ENCODE measurements around the gene CROCC.
A peak's percentile ranks its signal among the peaks of the same experiment; 100 is the strongest.

The CROCC gene

DNA sequence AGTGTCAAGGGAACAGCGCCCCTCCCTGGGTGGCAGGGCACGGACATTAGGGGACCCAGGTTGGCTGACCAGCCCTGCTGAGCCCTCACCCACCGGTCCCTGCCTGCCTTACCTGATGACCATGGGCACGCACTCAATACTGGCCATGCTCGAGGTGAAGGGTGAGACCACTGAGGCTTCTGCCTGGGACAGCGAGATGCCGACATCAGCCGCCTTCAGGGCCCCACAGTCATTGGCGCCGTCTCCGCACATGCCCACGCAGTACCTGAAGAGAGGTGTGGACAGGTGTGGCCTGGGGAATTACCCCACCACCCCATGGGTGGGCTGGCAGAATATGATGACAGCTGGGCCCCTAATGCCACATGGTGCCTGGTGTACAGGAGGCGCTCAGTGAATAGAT, 66.5 kb downstream of the CROCC start:
- no peak for DNase-seq

GRCh38 chr1:16989676-16990391, 68.1 kb downstream of the CROCC start:
- DNase-seq, result no peak

- no peak for DNase-seq
Measured at GRCh38 chr1:16991571-16991970, 69.8 kb downstream of the CROCC start.

GRCh38 chr1:16992102-16992501, 70.4 kb downstream of the CROCC start:
- no peak for DNase-seq

DNA sequence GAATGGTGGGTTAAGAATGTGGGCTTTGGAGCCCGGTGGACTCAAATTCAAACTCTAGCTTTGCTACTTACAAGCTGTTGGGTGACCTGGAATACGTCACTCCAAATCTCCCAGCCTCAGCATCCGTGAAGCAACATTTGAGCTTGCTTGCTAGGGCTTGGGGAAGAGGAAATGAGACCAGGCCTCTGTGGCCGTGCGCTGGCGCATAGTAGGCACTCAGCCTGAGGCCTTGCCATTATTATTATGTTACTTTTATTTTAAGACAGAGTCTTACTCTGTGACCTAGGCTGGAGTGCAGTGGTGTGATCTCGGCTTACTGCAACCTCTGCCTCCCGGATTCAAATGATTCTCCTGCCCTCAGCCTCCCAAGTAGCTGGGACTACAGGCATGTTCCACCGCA, 70.9 kb downstream of the CROCC start:
- DNase-seq, result no peak

GRCh38 chr1:16993521-16994038, 71.8 kb downstream of the CROCC start:
- no peak for DNase-seq

DNA sequence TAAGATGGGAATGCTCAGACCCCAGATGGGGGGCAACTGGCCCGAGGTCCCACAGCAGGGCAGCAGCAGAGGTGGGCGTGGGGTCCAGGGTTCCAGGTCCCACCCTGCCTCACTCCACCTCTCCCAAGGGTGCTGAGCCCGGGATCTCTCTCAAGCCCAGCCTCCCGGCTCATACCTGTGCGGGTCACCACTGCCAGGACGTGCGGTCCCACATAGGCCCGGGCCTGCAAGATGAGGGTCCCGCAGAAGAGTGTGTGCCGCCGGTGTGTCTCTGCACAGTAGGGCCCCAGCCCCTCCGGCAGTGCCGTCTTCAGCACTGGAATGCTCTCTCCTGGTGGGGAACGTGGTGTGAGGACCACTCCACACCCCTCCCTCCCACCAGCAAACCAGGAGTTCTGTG, 75.1 kb downstream of the CROCC start:
- DNase-seq, result no peak

DNA sequence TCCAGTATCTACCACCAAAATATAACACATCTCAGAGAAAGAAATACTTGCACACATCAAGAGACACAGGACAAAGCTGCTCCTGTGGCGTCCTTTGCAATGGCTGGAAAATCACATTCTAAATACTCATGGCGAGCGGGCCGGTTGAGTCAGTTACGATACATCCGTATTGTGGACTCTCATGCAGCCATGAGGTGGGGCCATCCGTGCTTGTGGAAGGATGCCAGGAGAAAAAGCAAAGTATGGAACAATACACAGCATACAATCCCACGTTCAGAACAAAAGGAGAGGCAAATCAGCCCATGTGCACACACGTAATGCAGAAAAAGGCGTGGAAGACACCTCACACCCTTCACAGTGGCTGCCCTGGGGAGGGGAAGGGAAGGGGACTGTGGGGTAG, 76.9 kb downstream of the CROCC start:
- no peak for DNase-seq

DNA sequence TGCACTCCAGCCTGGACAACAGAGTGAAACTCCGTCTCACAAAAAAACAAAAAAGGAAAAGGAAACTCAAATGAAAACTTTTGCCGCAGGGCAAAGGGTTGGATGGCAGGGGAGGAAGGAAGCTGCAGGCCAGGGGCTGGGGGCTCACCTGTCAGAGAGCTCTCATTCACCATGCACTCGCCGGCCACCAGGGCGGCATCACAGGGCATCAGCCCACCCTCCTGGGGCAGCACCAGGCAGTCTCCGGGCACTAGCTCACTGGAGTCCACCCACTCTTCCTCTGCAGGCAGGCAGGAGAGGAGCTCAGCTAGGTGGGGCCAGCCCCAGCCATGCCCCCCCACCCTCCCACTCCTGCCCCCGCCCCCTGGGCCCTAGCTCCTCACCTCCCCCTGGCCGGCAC, 78.1 kb downstream of the CROCC start:
- DNase-seq, result no peak

DNA sequence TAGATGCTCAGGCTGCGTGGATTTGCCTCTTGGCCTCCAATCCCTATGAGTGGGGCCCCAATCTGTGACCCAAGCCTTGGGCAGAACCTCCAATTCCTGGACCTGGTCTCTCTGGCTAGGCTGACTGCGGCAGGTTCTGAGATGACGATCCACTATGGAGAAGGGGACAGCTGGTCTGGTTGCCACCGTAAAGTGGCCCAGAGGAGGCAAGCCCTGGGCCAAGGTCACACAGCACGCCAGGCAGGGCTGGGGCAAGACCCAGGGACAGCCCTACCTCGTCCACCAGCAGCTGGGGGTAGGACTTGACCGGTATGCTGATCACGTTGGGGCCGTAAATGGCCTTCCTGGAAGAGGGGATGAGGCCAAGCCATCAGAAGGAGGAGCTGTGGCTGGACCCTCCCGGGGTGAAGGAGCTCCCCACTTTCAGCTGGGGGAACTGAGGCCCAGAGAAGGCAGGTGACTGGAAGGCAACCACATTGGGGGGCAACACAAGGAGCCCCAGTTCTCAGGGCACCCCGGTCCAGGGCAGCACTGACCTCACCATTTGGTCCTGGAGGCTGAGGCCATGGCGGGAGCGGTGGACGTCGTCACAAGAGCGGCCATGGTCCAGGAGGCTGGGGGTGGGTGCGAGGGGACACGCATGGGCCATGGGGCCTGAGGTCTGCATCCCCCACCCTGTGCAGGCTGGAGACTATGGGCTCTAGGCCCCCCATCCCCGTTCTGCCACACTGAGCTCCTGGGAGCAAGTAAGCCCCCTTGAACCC, 80.2 kb downstream of the CROCC start:
- DNase-seq, result no peak

- no peak for DNase-seq
Measured at GRCh38 chr1:17002524-17002902, 80.8 kb downstream of the CROCC start.

GRCh38 chr1:17004466-17005364, 83.0 kb downstream of the CROCC start:
- DNase-seq, result no peak

GRCh38 chr1:17005365-17005740, 83.6 kb downstream of the CROCC start:
- no peak for DNase-seq

DNA sequence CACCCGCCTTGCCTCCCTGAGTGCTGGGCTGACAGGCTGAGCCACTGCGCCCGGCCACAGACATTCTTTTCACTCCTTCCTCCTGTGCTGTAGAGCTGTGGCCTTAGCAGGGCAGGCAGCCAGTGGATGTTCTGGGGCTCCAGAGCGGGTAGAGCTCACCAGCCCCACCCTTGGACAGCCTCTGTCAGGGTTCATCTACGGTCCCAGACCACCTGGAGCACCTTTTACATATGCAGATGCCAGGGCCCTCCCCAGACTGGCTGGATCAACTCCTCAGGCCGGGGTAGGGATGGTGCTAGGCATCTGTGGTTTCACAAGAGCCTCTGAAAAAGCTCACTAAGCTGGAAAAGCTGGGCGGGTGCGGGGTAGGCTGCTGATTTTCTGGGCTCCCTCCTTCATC, 85.4 kb downstream of the CROCC start:
- DNase-seq, result no peak

- DNase-seq, result no peak
Measured at GRCh38 chr1:17008208-17008855, 86.6 kb downstream of the CROCC start.

DNA sequence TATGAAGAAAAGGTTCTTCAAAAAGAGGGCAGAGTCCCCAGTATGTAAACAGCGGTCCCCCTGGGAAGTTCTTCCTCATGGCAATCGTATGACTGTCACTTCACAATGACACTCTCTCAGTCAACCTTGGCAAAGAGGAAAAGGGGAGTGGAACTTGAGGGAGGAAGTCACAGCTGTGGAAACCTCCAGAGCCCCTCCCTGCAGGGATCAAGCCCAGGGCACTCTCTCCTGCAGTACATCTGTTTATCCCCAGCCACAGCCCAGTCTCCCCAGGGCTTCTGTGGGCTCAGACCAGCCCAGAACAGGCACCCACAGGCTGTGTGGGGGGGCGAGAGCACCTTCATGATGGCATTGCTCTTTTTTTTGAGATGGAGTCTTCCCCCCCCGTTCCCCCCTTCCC, 88.0 kb downstream of the CROCC start:
- DNase-seq, result no peak

GRCh38 chr1:17011092-17011438, 89.3 kb downstream of the CROCC start:
- DNase-seq, result no peak

DNA sequence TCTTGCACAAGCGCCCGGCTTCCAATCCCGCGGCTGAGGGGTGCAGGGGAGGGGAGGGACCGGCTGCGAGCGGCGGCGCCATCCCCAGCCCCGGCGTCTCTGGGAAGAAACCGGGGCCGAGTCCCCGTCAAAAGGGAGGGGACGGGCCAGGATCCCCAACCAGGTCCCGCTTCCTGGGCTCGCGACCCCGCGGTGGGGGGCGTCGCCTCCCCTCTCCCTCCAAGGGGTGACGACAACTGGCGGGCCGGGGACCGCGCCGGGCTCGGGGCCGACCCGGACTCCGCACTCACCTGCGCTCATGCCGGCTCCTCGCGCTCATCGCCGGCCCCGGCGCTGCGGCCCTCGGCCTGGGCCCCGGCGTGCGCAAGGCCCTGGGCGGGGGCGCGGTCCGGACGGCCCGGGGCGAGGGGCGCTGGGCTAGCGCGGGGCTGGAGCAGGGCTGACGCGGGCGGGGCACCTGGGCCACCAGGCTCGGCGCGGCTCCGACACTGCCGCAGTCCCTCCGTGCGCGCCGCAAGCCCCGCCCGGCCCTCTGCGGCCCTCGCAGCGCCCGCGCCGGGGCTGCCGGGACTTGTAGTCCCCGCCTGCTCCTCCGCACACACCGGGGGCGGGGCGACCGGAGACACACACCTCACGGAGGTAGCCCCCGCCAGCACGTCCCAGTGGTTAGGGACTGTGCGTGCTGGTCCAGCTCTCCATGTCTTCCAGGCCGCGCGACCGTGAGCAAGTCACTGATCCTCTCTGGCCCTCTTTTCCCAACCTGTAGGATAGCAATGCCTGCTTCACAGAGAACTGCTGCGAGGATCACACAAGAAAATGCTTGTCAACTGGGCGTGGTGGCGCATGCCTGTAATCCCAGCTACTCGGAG, 89.9 kb downstream of the CROCC start, which contains the start of gene ATP13A2:
TSS of gene ATP13A2 (minus strand) at position 490 of the 869 bp plus-strand sequence. CDS start at position 300, 190 bp downstream.
- DNase-seq, result no peak

- DNase-seq, result no peak
Measured at GRCh38 chr1:17012775-17013490, 91.2 kb downstream of the CROCC start.

DNA sequence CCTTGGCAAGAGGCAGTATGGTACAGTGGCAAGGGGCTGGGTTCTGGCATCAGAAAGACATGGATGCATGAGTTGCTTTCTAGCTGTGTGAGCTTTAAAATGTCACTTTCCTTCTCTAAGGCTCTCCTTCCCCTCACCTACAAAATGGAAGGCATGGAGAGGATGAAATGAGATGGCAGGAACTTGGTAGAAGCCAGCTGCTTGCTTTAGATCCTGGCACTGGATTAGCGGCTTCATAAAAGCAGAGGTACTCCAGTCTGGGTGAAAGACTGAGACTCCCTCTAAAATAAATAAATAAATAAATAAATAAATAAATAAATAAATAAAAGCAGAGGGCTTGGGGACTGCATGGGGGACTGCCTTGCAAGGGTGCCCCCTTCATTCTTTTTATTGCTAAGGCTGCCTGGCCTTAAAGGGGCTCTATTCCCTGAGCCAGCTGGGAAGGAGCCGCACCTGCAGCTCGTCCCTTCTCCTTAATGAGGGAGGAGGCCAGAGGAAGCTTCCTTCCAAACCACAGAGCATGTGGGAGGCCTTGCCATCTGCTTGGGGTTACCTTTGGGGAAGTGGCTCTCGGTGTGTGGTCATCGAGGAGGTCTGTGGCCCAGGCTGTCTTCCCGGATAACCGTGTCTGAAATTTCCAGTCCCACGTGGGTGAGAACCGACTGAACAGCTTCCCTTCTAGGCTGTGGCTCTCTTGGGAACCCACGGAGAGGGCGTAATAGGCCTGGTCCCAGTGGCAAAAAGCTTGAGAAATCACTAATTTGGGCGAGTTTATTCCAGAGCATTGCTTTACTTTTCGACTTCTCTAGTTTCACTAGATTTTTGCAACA, 92.0 kb downstream of the CROCC start:
- peak; percentile 18 for DNase-seq

Data from SIG-M5 (cell line).